ENCODE measurements around the gene HAGH.

- TF ChIP-seq CTCF (IDR thresholded peaks at IDR 0.05; ENCODE audit: low read depth, low read length), result no peak
- TF ChIP-seq POLR2A (IDR thresholded peaks at IDR 0.05; ENCODE audit: extremely low read depth, insufficient read length), result no peak
- no peak for TF ChIP-seq MYC (IDR thresholded peaks at IDR 0.05; ENCODE audit: low read depth, low read length)
- TF ChIP-seq MAX (IDR thresholded peaks at IDR 0.05; ENCODE audit: low read depth, low read length), result no peak
Measured at GRCh38 chr16:1763521-1764511, 62.8 kb downstream of the HAGH start.
